Measurements from ENCODE around the gene NACC1.

DNA sequence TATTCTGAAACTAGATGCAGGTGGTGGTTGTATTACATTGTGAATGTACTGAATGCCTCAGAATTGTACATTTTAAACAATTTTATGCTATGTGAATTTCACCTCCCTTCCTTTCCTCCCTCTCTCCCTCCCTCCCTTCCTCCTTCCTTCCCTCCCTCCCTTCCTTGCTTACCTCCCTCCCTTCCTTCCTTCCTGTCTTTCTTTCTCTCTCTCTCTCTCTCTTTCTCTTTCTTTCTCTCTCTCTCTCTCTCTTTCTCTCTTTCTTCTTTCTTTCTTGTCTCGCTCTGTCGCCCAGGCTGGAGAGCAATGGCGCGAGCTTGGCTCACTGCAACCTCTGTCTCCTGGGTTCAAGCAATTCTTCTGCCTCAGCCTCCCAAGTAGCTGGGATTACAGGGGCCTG lies 69.4 kb downstream of the NACC1 start:
- TF ChIP-seq TARDBP (IDR thresholded peaks at IDR 0.05) (no peak), FOXM1 (IDR thresholded peaks at IDR 0.05; ENCODE audit: borderline replicate concordance) (no peak), FOXK2 (IDR thresholded peaks at IDR 0.05) (no peak), BHLHE40 (IDR thresholded peaks at IDR 0.05; ENCODE audit: borderline replicate concordance) (no peak), FOXA1 (IDR thresholded peaks at IDR 0.05) (no peak), ZNF384 (IDR thresholded peaks at IDR 0.05) (no peak), SP1 (IDR thresholded peaks at IDR 0.05) (no peak), SUZ12 (IDR thresholded peaks at IDR 0.05) (no peak), ELF4 (IDR thresholded peaks at IDR 0.05) (no peak), ARNT (IDR thresholded peaks at IDR 0.05) (no peak), HDGF (IDR thresholded peaks at IDR 0.05; ENCODE audit: borderline replicate concordance) (no peak), LEF1 (IDR thresholded peaks at IDR 0.05; ENCODE audit: borderline replicate concordance) (no peak), L3MBTL2 (conservative IDR thresholded peaks at IDR 0.05) (no peak)

Measured in HEK293T (cell line).